H1 (cell line): ENCODE data around the gene SART1. TPM values are rescaled to one million over a fixed set of nuclear protein-coding genes. Genes with fewer than 3 reads are reported as not detected.

Experiments
- CTCF ChIA-PET: fragments of 300-600 bp; sonication (Branson Sonifier 250); formaldehyde crosslinking; loops from one replicate; lab custom pipeline; 2021; ENCODE audit not compliant: partially characterized antibody; lab: Charles Lee
- POLR2A ChIA-PET: fragments of 300-600 bp; sonication (Branson Sonifier 250); formaldehyde crosslinking; loops from one replicate; lab custom pipeline; 2021; ENCODE audit warnings: inconsistent platforms; ENCODE audit not compliant: partially characterized antibody; lab: Charles Lee
- DNase-seq, 2 experiments: peaks; one replicate each; pipeline versions ENCODE4 v3.0.0 to v3.0.0-alpha.2; 2010 to 2022; ENCODE audit warnings: low spot score in 2 of 2, low read depth in 1 of 2, mixed read lengths in 1 of 2
- FAIRE-seq: peaks from 2 replicates; lab custom pipeline; 2011; peaks lifted over from hg19 to GRCh38; lab: Jason Lieb, UNC
- H2AFZ ChIP-seq: 2 replicates; pipeline ENCODE4 v1.8.1; 2012; ENCODE audit warnings: low read length, inconsistent platforms
- H2AK5ac ChIP-seq: 2 replicates; pipeline ENCODE4 v1.6.1; 2013; ENCODE audit warnings: low read depth, low read length
- H2BK120ac ChIP-seq: replicated peaks from 2 replicates; pipeline ENCODE3; 2013; ENCODE audit warnings: low read depth, low read length, inconsistent platforms
- H2BK12ac ChIP-seq: 2 replicates; pipeline ENCODE4 v1.6.1; 2013; ENCODE audit warnings: low read depth, low read length
- H2BK15ac ChIP-seq: 2 replicates; pipeline ENCODE4 v1.6.1; 2013; ENCODE audit warnings: low read length
- H2BK20ac ChIP-seq: 2 replicates; pipeline ENCODE4 v1.6.1; 2013; ENCODE audit warnings: low read length
- H2BK5ac ChIP-seq: 2 replicates; pipeline ENCODE4 v1.6.1; 2013; ENCODE audit warnings: low read depth, low read length
- H3K14ac ChIP-seq: 2 replicates; pipeline ENCODE4 v1.6.1; 2013; ENCODE audit warnings: inconsistent platforms; ENCODE audit not compliant: insufficient read length
- H3K18ac ChIP-seq: 2 replicates; pipeline ENCODE4 v1.6.1; 2013; ENCODE audit warnings: low read length; ENCODE audit errors: extremely low read depth
- H3K23ac ChIP-seq: 2 replicates; pipeline ENCODE4 v1.6.1; 2013; ENCODE audit warnings: inconsistent platforms; ENCODE audit not compliant: insufficient read length
- H3K23me2 ChIP-seq: 2 replicates; pipeline ENCODE4 v1.6.1; 2013; ENCODE audit warnings: low read depth, low read length
- H3K27ac ChIP-seq: 2 replicates; pipeline ENCODE4 v1.6.1; 2011; ENCODE audit warnings: low read depth, low read length, inconsistent platforms
- H3K27me3 ChIP-seq, 4 experiments: replicated peaks in 1 of 4; 1 replicate in 1 of 4; 2 replicates in 3 of 4; pipeline versions ENCODE4 v1.6.1 to v1.8.1; 2011 to 2013; ENCODE audit warnings: low read length in 3 of 4, mild to moderate bottlenecking in 3 of 4, inconsistent platforms in 2 of 4, mixed read lengths in 2 of 4, moderate library complexity in 1 of 4; ENCODE audit not compliant: control insufficient read depth in 3 of 4, insufficient read depth in 3 of 4; ENCODE audit errors: extremely low read depth in 1 of 4
- H3K36me3 ChIP-seq, 4 experiments: 2 replicates each; pipeline versions ENCODE4 v1.6.1 to v1.8.1; 2011 to 2013; ENCODE audit warnings: mild to moderate bottlenecking in 4 of 4, low read length in 3 of 4, moderate library complexity in 2 of 4, control low read depth in 1 of 4, inconsistent platforms in 1 of 4; ENCODE audit not compliant: insufficient read depth in 4 of 4, control insufficient read depth in 2 of 4
- H3K4ac ChIP-seq: replicated peaks from 2 replicates; pipeline ENCODE3; 2013; ENCODE audit warnings: low read length, low read depth, mixed read lengths, inconsistent platforms; ENCODE audit not compliant: insufficient read length
- H3K4me1 ChIP-seq, 4 experiments: replicated peaks in 1 of 4; 1 replicate in 1 of 4; 2 replicates in 3 of 4; pipeline versions ENCODE4 v1.6.1 to v1.8.1; 2011 to 2013; ENCODE audit warnings: low read length in 3 of 4, inconsistent platforms in 2 of 4, mixed read lengths in 1 of 4; ENCODE audit not compliant: insufficient read depth in 4 of 4, control insufficient read depth in 3 of 4
- H3K4me2 ChIP-seq, 2 experiments: 2 replicates each; pipeline versions ENCODE4 v1.6.1 to v1.8.1; 2011 to 2013; ENCODE audit warnings: low read depth in 2 of 2, low read length in 2 of 2, control low read depth in 1 of 2, inconsistent platforms in 1 of 2, mild to moderate bottlenecking in 1 of 2; ENCODE audit not compliant: insufficient read depth in 1 of 2
- H3K4me3 ChIP-seq, 4 experiments: fragments of 200-600, 300-600 bp in 1 of 4; sonication (generic), shearing (Covaris generic), sonication (Bioruptor Twin) in 1 of 4; 2 replicates each; pipeline versions ENCODE4 v1.5.1 to v1.8.1; 2011 to 2016; ENCODE audit warnings: low read length in 4 of 4, low read depth in 3 of 4, control low read depth in 2 of 4, inconsistent platforms in 2 of 4, mild to moderate bottlenecking in 2 of 4, mixed read lengths in 1 of 4, moderate library complexity in 1 of 4; ENCODE audit not compliant: insufficient read depth in 2 of 4; ENCODE audit errors: extremely low read depth in 1 of 4
- H3K56ac ChIP-seq: replicated peaks from 2 replicates; pipeline ENCODE3; 2013; ENCODE audit warnings: low read depth, mild to moderate bottlenecking, mixed read lengths, low read length, inconsistent platforms; ENCODE audit not compliant: insufficient read length
- H3K79me1 ChIP-seq: 2 replicates; pipeline ENCODE4 v1.6.1; 2013; ENCODE audit warnings: low read depth, low read length, control low read depth
- H3K79me2 ChIP-seq, 2 experiments: 2 replicates each; pipeline versions ENCODE4 v1.6.1 to v1.8.1; 2012 to 2013; ENCODE audit warnings: low read length in 2 of 2, mild to moderate bottlenecking in 2 of 2, inconsistent platforms in 1 of 2; ENCODE audit not compliant: insufficient read depth in 2 of 2, control insufficient read depth in 1 of 2
- H3K9ac ChIP-seq, 4 experiments: replicated peaks in 1 of 4; 1 replicate in 1 of 4; 2 replicates in 3 of 4; pipeline versions ENCODE4 v1.6.1 to v1.8.1; 2011 to 2013; ENCODE audit warnings: low read depth in 3 of 4, low read length in 3 of 4, control low read depth in 2 of 4, mild to moderate bottlenecking in 2 of 4, moderate library complexity in 2 of 4, inconsistent platforms in 1 of 4; ENCODE audit errors: extremely low read depth in 1 of 4
- H3K9me3 ChIP-seq, 2 experiments: 2 replicates each; pipeline versions ENCODE4 v1.6.1 to v1.8.1; 2012 to 2013; ENCODE audit warnings: mild to moderate bottlenecking in 2 of 2, moderate library complexity in 2 of 2, control low read depth in 1 of 2, inconsistent platforms in 1 of 2, low read depth in 1 of 2, low read length in 1 of 2, mixed read lengths in 1 of 2; ENCODE audit not compliant: insufficient read depth in 2 of 2
- H4K20me1 ChIP-seq, 2 experiments: replicated peaks in 1 of 2; 2 replicates each; pipeline versions ENCODE3 to v1.8.1; 2011 to 2013; ENCODE audit warnings: inconsistent platforms in 2 of 2, low read length in 2 of 2, mild to moderate bottlenecking in 1 of 2; ENCODE audit not compliant: insufficient read depth in 2 of 2, control insufficient read depth in 1 of 2
- H4K5ac ChIP-seq: 2 replicates; pipeline ENCODE4 v1.6.1; 2013; ENCODE audit warnings: low read length, low read depth, mixed read lengths, inconsistent platforms; ENCODE audit not compliant: insufficient read length
- H4K8ac ChIP-seq: 2 replicates; pipeline ENCODE4 v1.8.0; 2013; ENCODE audit warnings: mild to moderate bottlenecking, moderate library complexity, low read length, inconsistent platforms; ENCODE audit not compliant: insufficient read depth; ENCODE audit errors: extremely low read depth
- H4K91ac ChIP-seq: replicated peaks from 2 replicates; pipeline ENCODE3; 2013; ENCODE audit warnings: low read length, mixed read lengths, inconsistent platforms; ENCODE audit not compliant: insufficient read length
- CHD1 ChIP-seq: IDR thresholded peaks from 2 replicates; pipeline ENCODE4 v1.6.1; 2012; ENCODE audit warnings: low read depth, low read length, improper control_type of control experiment
- FOSL1 ChIP-seq: IDR thresholded peaks from 2 replicates; pipeline ENCODE4 v1.6.1; 2011; ENCODE audit warnings: mild to moderate bottlenecking, low read depth, low read length, moderate library complexity; ENCODE audit not compliant: insufficient read depth
- POU5F1 ChIP-seq: IDR thresholded peaks from 2 replicates; pipeline ENCODE4 v1.6.1; 2011; ENCODE audit warnings: low read depth, mild to moderate bottlenecking, low read length, moderate library complexity
- RAD21 ChIP-seq, 2 experiments: IDR thresholded peaks in 1 of 2; conservative IDR thresholded peaks in 1 of 2; 2 replicates each; pipeline ENCODE4 v1.6.1; 2011; ENCODE audit warnings: low read depth in 2 of 2, low read length in 2 of 2, improper control_type of control experiment in 1 of 2, inconsistent platforms in 1 of 2, mild to moderate bottlenecking in 1 of 2, moderate library complexity in 1 of 2
- SIN3A ChIP-seq, 2 experiments: IDR thresholded peaks in 1 of 2; conservative IDR thresholded peaks in 1 of 2; 2 replicates each; pipeline ENCODE4 v1.6.1; 2011 to 2012; ENCODE audit warnings: low read length in 2 of 2, improper control_type of control experiment in 1 of 2, low read depth in 1 of 2, mild to moderate bottlenecking in 1 of 2
- TAF7 ChIP-seq: optimal IDR thresholded peaks from 2 replicates; pipeline ENCODE3; 2011; ENCODE audit warnings: low read depth, mild to moderate bottlenecking, inconsistent platforms, low read length, moderate library complexity, borderline replicate concordance
- TEAD4 ChIP-seq: IDR thresholded peaks from 2 replicates; pipeline ENCODE4 v1.6.1; 2012; ENCODE audit warnings: low read depth, low read length, inconsistent platforms, mixed read lengths
- WGBS, 2 experiments: shearing (Covaris generic) in 1 of 2; methylation state at CpG; one replicate each; pipeline versions ENCODE4 v1.1.6 to v1.1.7; 2013 to 2015; ENCODE audit warnings: low lambda C conversion rate in 2 of 2, mixed read lengths in 2 of 2, inconsistent platforms in 1 of 2, low coverage in 1 of 2, missing lambda C conversion rate in 1 of 2; ENCODE audit not compliant: insufficient replicate concordance in 2 of 2, insufficient coverage in 1 of 2, insufficient read length in 1 of 2; ENCODE audit errors: extremely low coverage in 1 of 2, missing lambda C conversion rate in 1 of 2; 5-methylcytosine and 5-hydroxymethylcytosine counted together
- polyA plus RNA-seq, 7 experiments: library from polyadenylated mRNA; depleted of rRNA in 3 of 7; stranded (reverse) in 5 of 7; unstranded in 2 of 7; fragments of >200 nt in 5 of 7; fragments of 200-250 nt in 2 of 7; gene quantifications; 1 replicate in 5 of 7; 2 replicates in 1 of 7; 4 replicates in 1 of 7; pipeline versions ENCODE4 v1.2.1 to v1.2.3, GENCODE V29; 2011 to 2013; ENCODE audit warnings: missing spikeins in 2 of 7, mixed read lengths in 2 of 7
- total RNA-seq: library from RNA; stranded (reverse); fragmentation: NEBNext Ultra II Directional; extraction: Animal tissue kit (Norgen Biotek cat#: 25700); gene quantifications from 2 replicates; pipeline ENCODE4 v1.2.1, GENCODE V29; 2021
- TF ChIP-seq, protein P1 (sequence below), 3 experiments: IDR thresholded peaks; 1 replicate in 2 of 3; 2 replicates in 1 of 3; pipeline versions ENCODE4 v1.5.1 to v1.6.1; 2011; ENCODE audit warnings: low read length in 3 of 3, mild to moderate bottlenecking in 3 of 3, inconsistent platforms in 2 of 3, low read depth in 1 of 3, moderate library complexity in 1 of 3; ENCODE audit not compliant: insufficient read depth in 1 of 3; ENCODE audit errors: control extremely low read depth in 1 of 3

Gene SART1
- total and polyA plus RNA-seq, 2 of the 8 experiments (the other 6 are each of a cell fraction or from before 2014, with no cell fraction given) = 9.7 to 46.1 TPM

DNA sequence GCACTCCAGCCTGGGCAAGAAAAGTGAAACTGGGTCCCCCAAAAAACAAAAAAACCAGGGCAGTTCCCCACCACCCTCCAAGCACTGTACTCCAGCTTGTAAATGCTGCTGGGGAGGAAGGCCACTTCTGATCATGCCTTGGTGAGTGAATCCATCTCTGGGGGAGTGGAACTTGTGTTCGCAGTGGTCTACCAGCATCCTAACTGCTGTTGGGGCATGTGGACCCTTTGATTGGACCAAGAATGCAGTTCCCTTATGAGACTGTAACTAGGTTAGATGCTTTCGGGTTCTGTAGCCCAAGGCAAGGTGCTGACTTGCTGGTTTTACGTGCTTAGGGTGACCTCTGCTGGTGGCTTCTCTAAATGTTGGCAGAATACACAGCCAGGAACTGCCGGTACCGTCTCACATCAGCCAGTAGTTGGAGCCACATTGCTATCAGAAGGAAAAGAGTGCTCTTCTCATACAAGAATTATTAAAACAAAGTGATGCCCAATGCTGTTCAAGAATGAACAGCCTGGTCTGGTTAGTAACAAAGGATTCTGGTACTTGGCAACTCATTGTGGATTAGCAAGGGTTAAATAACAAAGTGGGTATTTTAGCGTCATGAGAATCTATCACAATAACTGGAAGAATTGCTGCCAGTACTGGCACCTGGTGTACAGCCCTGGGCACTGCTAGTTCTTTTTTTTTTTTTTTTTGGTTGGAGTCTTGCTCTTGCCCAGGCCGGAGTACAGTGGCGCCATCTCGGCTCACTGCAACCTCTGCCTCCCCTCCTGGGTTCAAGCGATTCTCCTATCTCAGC lies 27.5 kb downstream of the SART1 start:
- ChIA-PET CTCF (interaction anchor here (0.7 to 18.4 kb wide), 40 partner anchors 9 to 446 kb away, joined by 3 to 281 read pairs (median 4); partner anchors contain the start of genes CCDC85B, CTSW, FIBP and KAT5), POLR2A (interaction anchor here (0.5 to 1.3 kb wide), 5 partner anchors 10 to 269 kb away, joined by 3 read pairs; partner anchors contain the start of gene RNASEH2C)
- H2AFZ ChIP-seq = no peak overlapping the region
- no peak overlapping the region for H3K27ac ChIP-seq
- no peaks in the 10 kb centered on the region for H3K9me3 ChIP-seq
- no peak overlapping the region for H2BK120ac ChIP-seq
- H2BK20ac ChIP-seq = no peak overlapping the region
- no peak overlapping the region for H4K91ac ChIP-seq
- H3K4me2 ChIP-seq = no peak overlapping the region
- TF ChIP-seq, protein P1, sequence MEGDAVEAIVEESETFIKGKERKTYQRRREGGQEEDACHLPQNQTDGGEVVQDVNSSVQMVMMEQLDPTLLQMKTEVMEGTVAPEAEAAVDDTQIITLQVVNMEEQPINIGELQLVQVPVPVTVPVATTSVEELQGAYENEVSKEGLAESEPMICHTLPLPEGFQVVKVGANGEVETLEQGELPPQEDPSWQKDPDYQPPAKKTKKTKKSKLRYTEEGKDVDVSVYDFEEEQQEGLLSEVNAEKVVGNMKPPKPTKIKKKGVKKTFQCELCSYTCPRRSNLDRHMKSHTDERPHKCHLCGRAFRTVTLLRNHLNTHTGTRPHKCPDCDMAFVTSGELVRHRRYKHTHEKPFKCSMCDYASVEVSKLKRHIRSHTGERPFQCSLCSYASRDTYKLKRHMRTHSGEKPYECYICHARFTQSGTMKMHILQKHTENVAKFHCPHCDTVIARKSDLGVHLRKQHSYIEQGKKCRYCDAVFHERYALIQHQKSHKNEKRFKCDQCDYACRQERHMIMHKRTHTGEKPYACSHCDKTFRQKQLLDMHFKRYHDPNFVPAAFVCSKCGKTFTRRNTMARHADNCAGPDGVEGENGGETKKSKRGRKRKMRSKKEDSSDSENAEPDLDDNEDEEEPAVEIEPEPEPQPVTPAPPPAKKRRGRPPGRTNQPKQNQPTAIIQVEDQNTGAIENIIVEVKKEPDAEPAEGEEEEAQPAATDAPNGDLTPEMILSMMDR (IDR thresholded peaks at IDR 0.05; ENCODE audit: control extremely low read depth in 1 of 3, insufficient read depth in 1 of 3, low read depth in 1 of 3, low read length in 3 of 3) = peak; percentile 79 to 99 (median 99)
- no peak for TF ChIP-seq POU5F1
- TF ChIP-seq TEAD4 = peak; percentile 44; the same call in 1 of the 2 replicates
- TF ChIP-seq FOSL1 = no peak
- no peak for TF ChIP-seq CHD1
- TF ChIP-seq SIN3A (conservative IDR thresholded peaks at IDR 0.05 in 1 of 2, IDR thresholded peaks at IDR 0.05 in 1 of 2; ENCODE audit: low read depth in 1 of 2, low read length in 2 of 2) = peak in 1 of 2 experiments; percentile 36; a peak in 2 of 4 replicates
- peak; percentile 26 for TF ChIP-seq TAF7
- TF ChIP-seq RAD21 (IDR thresholded peaks at IDR 0.05 in 1 of 2, conservative IDR thresholded peaks at IDR 0.05 in 1 of 2; ENCODE audit: low read depth in 2 of 2, low read length in 2 of 2) = peak; percentile 96
- no peak overlapping the region for H2BK15ac ChIP-seq
- H3K56ac ChIP-seq = no peak overlapping the region
- no peaks in the 10 kb centered on the region for H3K36me3 ChIP-seq
- H3K4me3 ChIP-seq = no peak overlapping the region
- H3K18ac ChIP-seq = no peak overlapping the region
- H3K23ac ChIP-seq = no peak overlapping the region
- no peak overlapping the region for H3K14ac ChIP-seq
- WGBS, 2 experiments = 46% methylated on average over 9 of the region's 10 CpGs; no CpG with 5 or more reads in 1 of the 2 experiments
- no peaks in the 10 kb centered on the region; a peak in 1 of 7 replicates for H3K27me3 ChIP-seq
- H3K79me2 ChIP-seq = no peaks in the 10 kb centered on the region
- no peaks in the 10 kb centered on the region for H3K79me1 ChIP-seq
- H2AK5ac ChIP-seq = no peak overlapping the region
- peak; percentile 99 for FAIRE-seq
- H4K5ac ChIP-seq = no peak overlapping the region
- no peak overlapping the region for H3K4ac ChIP-seq
- H2BK12ac ChIP-seq = no peak overlapping the region
- H4K8ac ChIP-seq = no peak overlapping the region
- no peak overlapping the region for H3K9ac ChIP-seq
- no peaks in the 10 kb centered on the region for H3K23me2 ChIP-seq
- H4K20me1 ChIP-seq = peaks cover 0 to 3% of the 10 kb centered on the region in 2 experiments
- DNase-seq = peak; percentile 78 to 90
- H2BK5ac ChIP-seq = no peak overlapping the region
- no peaks in the 10 kb centered on the region for H3K4me1 ChIP-seq
